LNCAP (cell line): ENCODE data around the gene PSMD12.
A peak's percentile ranks its signal among the peaks of the same experiment; 100 is the strongest.

Source experiments
- CTCF ChIP-seq: fragments of 450-650 bp; IDR thresholded peaks from 2 replicates; pipeline ENCODE4 v1.5.1; 2017; ENCODE audit warnings: mild to moderate bottlenecking

PSMD12 gene

GRCh38 chr17:67375054-67375427 lies 8.7 kb upstream of the PSMD12 start:
- TF ChIP-seq CTCF = no peak

- peak; percentile 93 for TF ChIP-seq CTCF
These were observed 8.1 kb upstream of the PSMD12 start for GRCh38 chr17:67374329-67375053.

GRCh38 chr17:67372751-67373150 lies 6.4 kb upstream of the PSMD12 start:
- TF ChIP-seq CTCF = no peak

- no peak for TF ChIP-seq CTCF
These were observed 3.3 kb upstream of the PSMD12 start for GRCh38 chr17:67369676-67370075.

- no peak for TF ChIP-seq CTCF
These were observed 612 bp downstream of the PSMD12 start for GRCh38 chr17:67365738-67366192.

GRCh38 chr17:67364847-67365737 lies 1.3 kb downstream of the PSMD12 start:
- TF ChIP-seq CTCF = no peak

GRCh38 chr17:67362173-67362572 lies 4.2 kb downstream of the PSMD12 start:
- no peak for TF ChIP-seq CTCF
